ENCODE measurements around the gene FOXO4.

Gene FOXO4

DNA sequence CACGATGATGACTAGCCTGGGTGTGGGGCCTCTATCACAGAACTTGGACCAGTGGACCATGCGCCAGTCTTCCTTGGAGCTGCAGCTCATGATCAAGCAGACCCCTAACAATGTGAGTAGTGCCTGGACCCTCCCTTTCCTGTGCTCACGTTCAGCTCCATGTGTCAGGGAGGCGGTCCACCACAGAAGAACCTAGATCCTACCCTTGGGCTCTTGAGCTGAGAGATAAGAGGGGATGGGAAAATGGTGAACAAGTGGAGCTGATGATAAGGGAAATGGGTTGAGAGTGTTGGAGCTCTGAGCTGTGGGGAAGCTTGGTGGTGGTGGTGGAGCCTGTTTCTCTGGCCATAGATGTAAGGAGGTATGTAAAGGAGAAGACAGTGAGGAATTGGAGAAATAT, 35.9 kb downstream of the FOXO4 start:
- DNase-seq (ENCODE audit: low read depth in 2 of 3, low spot score in 2 of 3): no peak

DNA sequence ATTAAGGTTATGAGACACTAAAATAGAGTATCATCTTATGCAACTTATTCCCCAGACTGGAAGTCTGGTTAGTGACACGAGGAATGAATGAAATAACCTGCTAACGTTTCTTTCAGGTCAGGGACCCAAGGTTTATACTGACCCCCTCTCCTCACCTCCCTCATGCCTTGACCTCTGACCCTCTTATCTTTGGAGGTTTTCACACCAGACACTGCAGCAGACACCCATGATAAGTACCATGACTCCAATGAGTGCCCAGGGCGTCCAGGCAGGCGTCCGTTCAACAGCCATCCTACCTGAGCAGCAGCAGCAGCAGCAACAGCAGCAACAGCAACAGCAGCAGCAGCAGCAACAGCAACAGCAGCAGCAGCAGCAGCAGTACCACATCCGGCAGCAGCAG, 44.8 kb downstream of the FOXO4 start:
- no peak for DNase-seq (ENCODE audit: low read depth in 2 of 3, low spot score in 2 of 3)

DNA sequence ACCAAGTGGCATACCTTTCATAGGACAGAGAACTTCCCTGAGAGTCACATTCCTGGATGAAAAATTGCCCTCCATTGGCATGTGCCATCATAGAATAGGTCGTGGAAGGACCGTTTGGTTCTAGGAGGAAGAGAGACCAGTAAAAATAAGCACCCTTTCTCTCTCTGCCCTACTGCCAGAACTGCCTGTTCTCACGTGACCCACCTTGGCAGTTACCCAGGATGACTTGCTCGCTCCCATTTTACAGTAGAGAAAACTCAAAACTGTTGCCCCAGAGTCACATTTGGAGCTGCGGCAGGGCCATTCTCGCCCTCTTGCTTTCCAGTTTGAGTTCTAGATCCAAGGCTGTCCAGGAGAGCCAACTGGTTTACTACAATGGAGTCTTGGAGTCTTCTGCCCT, 47.9 kb downstream of the FOXO4 start:
- DNase-seq (ENCODE audit: low read depth in 2 of 3, low spot score in 2 of 3): no peak

DNA sequence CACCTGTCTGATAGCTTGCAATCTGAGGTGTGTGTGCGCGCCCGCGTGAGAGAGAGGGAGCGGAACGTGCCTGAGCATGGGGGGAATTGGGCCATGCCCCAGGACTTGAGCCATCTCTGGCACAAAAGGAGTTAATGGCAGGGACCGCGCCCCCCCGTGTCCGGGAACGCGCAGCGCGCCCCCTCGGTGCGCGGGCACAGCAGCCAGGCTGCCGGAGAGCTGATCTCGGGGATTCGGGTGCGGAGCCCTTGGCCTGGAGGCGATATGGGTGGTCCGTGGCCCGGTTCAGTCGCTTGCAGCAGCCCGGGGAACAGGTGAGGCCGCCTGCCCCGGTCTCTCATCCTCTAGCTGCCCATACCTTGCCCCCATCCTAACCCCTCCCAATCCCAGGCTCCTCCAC, 49.0 kb downstream of the FOXO4 start, which contains the start of gene NLGN3:
NLGN3 (plus strand) TSS at position 191 of the 400 bp plus-strand sequence. CDS start 2,909 bp downstream, outside the sequence.
- no peak for DNase-seq (ENCODE audit: low read depth in 2 of 3, low spot score in 2 of 3)

- no peak for DNase-seq (ENCODE audit: low read depth in 2 of 3, low spot score in 2 of 3)
Measured at GRCh38 chrX:71147496-71148277, 52.0 kb downstream of the FOXO4 start.

- no peak for DNase-seq (ENCODE audit: low read depth in 2 of 3, low spot score in 2 of 3)
Measured at GRCh38 chrX:71148278-71148663, 52.6 kb downstream of the FOXO4 start.

DNA sequence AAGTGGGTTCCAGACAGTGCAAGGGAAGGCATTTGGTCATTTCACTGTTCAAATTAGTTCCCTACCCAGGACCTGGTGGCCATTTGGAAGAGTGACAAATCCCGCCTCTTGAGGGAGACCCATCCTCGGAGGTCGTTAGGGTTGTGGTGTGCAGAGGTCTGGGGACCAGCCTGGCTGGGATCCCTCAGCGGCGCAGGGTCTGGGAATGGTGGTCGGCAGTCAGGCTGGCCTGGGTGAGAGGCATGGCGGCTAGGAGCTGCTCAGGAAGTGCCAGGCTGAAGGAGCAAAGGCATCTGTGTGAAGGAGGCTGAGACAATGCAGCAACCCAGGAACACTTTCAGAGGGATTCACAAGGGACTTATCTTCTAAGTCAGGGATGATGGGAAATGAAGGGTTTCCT, 55.7 kb downstream of the FOXO4 start:
- DNase-seq (ENCODE audit: low read depth in 2 of 3, low spot score in 2 of 3): no peak
